ENCODE data around the gene RMRP.

DNA sequence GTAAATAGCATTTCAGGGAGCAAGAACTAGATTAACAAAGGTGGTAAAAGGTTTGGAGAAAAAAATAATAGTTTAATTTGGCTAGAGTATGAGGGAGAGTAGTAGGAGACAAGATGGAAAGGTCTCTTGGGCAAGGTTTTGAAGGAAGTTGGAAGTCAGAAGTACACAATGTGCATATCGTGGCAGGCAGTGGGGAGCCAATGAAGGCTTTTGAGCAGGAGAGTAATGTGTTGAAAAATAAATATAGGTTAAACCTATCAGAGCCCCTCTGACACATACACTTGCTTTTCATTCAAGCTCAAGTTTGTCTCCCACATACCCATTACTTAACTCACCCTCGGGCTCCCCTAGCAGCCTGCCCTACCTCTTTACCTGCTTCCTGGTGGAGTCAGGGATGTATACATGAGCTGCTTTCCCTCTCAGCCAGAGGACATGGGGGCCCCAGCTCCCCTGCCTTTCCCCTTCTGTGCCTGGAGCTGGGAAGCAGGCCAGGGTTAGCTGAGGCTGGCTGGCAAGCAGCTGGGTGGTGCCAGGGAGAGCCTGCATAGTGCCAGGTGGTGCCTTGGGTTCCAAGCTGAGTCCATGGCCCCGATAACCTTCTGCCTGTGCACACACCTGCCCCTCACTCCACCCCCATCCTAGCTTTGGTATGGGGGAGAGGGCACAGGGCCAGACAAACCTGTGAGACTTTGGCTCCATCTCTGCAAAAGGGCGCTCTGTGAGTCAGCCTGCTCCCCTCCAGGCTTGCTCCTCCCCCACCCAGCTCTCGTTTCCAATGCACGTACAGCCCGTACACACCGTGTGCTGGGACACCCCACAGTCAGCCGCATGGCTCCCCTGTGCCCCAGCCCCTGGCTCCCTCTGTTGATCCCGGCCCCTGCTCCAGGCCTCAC is 15.6 kb upstream of the RMRP start, which contains the start of gene CA9:
- TF ChIP-seq, protein P1, sequence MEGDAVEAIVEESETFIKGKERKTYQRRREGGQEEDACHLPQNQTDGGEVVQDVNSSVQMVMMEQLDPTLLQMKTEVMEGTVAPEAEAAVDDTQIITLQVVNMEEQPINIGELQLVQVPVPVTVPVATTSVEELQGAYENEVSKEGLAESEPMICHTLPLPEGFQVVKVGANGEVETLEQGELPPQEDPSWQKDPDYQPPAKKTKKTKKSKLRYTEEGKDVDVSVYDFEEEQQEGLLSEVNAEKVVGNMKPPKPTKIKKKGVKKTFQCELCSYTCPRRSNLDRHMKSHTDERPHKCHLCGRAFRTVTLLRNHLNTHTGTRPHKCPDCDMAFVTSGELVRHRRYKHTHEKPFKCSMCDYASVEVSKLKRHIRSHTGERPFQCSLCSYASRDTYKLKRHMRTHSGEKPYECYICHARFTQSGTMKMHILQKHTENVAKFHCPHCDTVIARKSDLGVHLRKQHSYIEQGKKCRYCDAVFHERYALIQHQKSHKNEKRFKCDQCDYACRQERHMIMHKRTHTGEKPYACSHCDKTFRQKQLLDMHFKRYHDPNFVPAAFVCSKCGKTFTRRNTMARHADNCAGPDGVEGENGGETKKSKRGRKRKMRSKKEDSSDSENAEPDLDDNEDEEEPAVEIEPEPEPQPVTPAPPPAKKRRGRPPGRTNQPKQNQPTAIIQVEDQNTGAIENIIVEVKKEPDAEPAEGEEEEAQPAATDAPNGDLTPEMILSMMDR (IDR thresholded peaks at IDR 0.05 in 4 of 5, conservative IDR thresholded peaks at IDR 0.05 in 1 of 5), result no peak
- TF ChIP-seq POLR2A (IDR thresholded peaks at IDR 0.05), result no peak
